ENCODE data around the gene TMEM125.

TMEM125 gene

DNA sequence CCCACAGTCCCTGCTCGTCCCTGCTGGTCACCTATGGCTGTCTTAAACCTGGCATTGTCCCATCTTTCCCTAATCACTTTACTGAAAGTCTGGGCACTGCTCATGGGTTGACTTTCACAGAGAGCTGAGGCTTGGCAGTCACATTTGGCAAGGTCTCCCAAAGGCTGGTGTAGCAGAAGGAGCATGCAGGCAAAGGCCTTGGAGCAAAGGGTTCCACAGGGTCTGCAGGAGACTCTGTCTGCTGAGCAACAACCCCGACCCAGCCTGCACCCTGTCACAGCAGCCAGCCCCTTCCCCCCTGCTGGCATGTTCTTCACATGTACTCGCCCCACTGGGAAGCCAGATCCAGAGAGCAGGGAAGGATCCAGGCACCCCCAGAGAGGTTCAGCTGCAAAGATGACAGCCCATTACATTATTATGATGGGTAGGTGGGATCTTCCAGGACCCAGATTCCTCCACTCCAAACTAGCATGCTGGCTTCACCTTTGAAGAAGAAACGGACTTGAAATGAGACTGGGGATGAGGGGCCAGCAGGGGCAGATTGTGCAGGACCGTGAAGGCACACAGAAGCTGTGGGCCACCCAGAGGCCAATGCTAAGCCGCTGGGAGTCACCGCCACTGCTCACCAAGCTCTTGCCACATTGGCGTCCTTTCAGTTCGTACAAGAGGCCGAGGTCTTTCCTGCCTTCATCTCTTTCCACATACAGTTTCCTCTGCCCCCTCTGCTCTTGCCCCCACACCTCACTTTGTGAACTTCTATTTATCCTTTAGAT, 14.2 kb upstream of the TMEM125 start:
- H3K4me1 Mint-ChIP-seq = no peaks in the 10 kb centered on the region
- H3K27me3 Mint-ChIP-seq = peaks cover 50% of the 10 kb centered on the region
- H3K27ac Mint-ChIP-seq = no peak overlapping the region
- CTCF ChIA-PET = no interaction called here
- H3K36me3 Mint-ChIP-seq = no peaks in the 10 kb centered on the region
- no peak overlapping the region for H3K4me3 Mint-ChIP-seq
- no peak for DNase-seq
- peaks cover 2% of the 10 kb centered on the region for H3K9me3 Mint-ChIP-seq

DNA sequence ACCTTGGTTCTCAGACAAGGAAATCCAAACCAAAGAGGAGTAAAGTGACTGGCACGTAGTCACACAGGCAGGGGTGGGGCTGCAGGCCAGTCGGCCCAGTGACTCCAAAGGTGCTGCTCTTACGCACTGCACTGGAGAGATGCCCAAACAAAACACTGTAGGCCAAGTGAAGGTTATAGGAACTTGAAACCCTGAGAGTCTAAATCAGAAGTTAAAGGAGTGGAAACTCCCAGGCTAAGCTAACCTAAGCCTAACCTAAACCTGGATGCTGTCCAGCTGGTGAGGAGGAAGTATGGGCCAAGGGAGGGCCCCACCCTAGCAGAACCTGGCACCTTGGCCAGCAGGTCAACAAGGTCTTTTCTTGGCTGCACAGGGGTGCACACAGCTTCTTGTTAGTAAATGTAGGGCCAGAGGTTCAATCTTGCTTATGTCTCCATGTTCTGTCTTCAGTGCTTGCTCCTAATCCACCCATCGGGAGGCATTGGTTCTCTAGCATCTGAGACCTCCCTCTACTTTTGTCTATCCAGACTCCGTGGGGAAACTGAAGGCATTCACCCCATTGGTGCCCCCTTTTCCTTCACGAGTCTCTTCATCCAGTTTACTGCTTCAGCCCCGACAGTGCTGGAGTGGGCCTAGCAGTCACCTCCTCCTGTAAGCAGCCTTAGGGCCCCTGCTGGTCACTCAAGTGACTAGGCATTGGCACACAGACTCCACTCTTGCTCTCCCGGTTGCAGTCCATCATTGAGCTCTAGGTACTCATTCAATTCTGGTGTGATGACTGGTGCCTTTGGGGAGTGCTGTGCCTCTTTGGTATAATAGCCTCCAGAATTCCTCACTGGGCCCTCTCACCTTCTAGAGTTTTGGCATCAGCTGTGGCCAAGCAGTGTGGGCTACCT, 12.9 kb upstream of the TMEM125 start:
- no peaks in the 10 kb centered on the region for H3K4me1 Mint-ChIP-seq
- CTCF ChIA-PET = no interaction called here
- peaks cover 2% of the 10 kb centered on the region for H3K9me3 Mint-ChIP-seq
- no peaks in the 10 kb centered on the region for H3K36me3 Mint-ChIP-seq
- no peak overlapping the region for H3K4me3 Mint-ChIP-seq
- peaks cover 44% of the 10 kb centered on the region for H3K27me3 Mint-ChIP-seq
- DNase-seq = no peak
- H3K27ac Mint-ChIP-seq = no peak overlapping the region

DNA sequence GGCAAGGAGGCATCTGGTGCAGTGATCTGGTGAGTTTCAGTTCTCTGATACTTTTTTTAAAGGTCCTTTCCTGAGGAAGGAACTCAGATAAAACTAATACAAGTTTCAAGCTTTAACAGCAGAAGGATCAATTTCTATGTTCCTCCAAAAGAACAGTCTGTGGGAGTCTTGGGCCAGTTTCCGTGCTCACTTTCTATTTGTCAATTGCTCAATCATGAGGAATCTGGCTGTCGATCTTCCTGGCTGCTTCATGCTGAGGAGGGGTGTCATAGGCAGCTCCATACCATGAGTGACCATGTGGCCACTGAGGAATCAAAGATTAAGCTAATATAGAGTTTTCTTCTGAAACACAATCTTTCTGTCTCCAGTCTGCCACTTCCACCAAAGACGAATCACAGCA, 11.4 kb upstream of the TMEM125 start:
- CTCF ChIA-PET = no interaction called here
- Mint-ChIP-seq H3K36me3 (no peaks in the 10 kb centered on the region), H3K4me3 (no peak overlapping the region), H3K9me3 (peaks cover 11% of the 10 kb centered on the region), H3K27ac (no peak overlapping the region), H3K27me3 (peaks cover 37% of the 10 kb centered on the region), H3K4me1 (no peaks in the 10 kb centered on the region)
- no peak for DNase-seq

DNA sequence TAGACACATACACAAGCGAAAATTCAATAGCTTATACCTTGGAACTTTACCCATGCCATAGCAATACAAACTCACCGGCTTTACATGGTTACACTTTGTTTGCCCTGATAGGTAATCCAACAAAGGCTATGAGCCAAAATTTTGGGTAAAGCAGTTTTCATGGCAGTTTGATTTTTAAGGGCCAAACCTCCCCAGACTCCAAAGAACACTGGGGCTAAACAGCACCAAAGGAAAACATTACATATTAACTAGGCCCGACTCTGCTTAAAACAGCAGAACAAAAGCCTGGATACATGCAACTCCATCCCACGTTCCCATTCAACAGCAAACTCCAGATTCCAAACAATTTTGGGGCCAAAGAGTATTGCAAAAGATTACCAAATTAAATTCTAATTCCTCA, 4.4 kb upstream of the TMEM125 start:
- H3K9me3 Mint-ChIP-seq = peaks cover 15% of the 10 kb centered on the region
- no peak overlapping the region for H3K27ac Mint-ChIP-seq
- no peaks in the 10 kb centered on the region for H3K36me3 Mint-ChIP-seq
- H3K27me3 Mint-ChIP-seq = peaks cover 43% of the 10 kb centered on the region
- peaks cover 3% of the 10 kb centered on the region for H3K4me1 Mint-ChIP-seq
- DNase-seq = no peak
- CTCF ChIA-PET = interaction anchor here (0.5 kb wide), 1 partner anchor 39 kb away, joined by 3 read pairs; no protein-coding TSS in a partner anchor
- no peak overlapping the region for H3K4me3 Mint-ChIP-seq

DNA sequence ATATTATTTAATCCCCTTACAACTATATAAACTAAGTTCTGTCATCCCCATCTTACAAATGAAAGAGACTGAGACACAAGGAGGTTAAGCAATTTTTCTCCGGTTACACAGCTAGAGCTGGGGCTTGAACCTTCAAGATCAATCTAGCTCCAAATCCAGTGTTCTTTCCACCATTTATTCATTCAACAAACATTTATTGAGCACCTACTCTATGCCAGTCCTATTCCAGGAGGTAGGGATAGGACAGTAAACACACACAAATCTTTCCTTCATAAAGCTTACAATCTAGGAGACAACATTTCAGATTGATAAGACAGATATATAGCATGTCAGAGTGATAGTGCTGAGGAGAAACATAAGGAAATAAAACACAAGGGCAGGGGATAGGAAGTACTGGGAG, 2.9 kb upstream of the TMEM125 start:
- Mint-ChIP-seq H3K9me3 (peaks cover 15% of the 10 kb centered on the region), H3K27ac (no peak overlapping the region), H3K4me3 (no peak overlapping the region), H3K4me1 (peaks cover 15% of the 10 kb centered on the region), H3K27me3 (peaks cover 58% of the 10 kb centered on the region), H3K36me3 (no peaks in the 10 kb centered on the region)
- no peak for DNase-seq
- CTCF ChIA-PET = interaction anchor here (0.5 to 1.0 kb wide), 2 partner anchors 28 to 1665 kb away, joined by 3 read pairs; no protein-coding TSS in a partner anchor

DNA sequence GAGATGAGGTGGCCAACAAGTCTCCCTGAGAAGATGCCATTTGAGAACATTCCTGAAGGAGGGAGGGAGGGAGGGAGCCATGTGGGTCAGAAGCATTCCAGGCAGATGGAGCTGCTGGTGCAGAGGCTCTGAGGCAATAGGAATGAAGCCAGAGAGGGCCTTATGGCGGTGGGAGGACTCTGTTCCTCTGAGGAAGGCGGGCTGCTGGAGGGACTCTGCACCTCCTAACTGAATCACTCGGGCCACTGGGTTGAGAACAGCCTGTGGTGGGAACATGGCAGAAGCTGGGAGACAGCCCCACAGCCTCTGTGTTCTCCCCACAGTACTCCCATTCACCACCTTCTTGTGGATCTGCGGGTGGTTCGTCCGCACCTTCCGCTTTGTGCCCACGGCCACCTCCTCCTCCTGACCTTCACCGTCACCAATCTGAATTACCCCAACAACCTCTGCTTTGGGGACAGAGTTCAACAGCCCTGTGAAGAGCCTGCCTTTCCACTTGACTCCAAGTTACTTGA, 2.4 kb upstream of the TMEM125 start:
- Mint-ChIP-seq H3K9me3 (peaks cover 13% of the 10 kb centered on the region), H3K36me3 (no peaks in the 10 kb centered on the region), H3K4me1 (peaks cover 15% of the 10 kb centered on the region), H3K27ac (no peak overlapping the region), H3K4me3 (no peak overlapping the region), H3K27me3 (peaks cover 59% of the 10 kb centered on the region)
- CTCF ChIA-PET = interaction anchor here (0.5 to 1.0 kb wide), 2 partner anchors 28 to 1665 kb away, joined by 3 read pairs; no protein-coding TSS in a partner anchor
- no peak for DNase-seq

DNA sequence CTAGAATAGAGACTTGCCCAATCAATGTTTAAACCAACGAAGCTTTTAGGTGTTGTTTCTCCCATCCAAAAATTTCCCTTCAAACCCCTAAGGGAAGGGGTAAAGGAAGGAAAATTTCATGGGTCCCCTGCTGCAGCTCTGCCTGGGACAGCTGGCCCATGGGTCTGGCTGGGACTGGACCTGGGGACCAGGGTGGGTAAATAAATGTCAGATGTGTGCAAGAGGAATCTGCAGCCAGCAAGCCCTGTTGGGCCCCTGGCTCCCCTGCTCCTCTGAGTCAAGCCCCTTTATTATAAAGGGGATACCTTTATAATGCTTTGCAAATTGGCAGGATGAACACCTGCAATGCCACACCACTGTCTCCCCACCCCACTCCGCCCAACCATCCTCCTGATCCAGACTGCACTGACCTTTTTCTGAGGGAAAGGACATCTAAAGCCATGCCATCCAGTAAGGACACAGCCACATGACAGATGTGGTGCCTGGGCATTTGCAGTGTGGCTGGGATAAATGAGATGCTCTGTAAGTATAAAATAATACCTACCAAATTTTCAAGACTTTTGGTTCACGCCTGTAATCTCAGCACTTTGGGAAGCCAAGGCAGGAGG, 1.9 kb upstream of the TMEM125 start:
- CTCF ChIA-PET = interaction anchor here (1.0 kb wide), 2 partner anchors 29 to 86 kb away, joined by 3 read pairs; no protein-coding TSS in a partner anchor
- H3K27ac Mint-ChIP-seq = no peak overlapping the region
- H3K36me3 Mint-ChIP-seq = no peaks in the 10 kb centered on the region
- H3K4me3 Mint-ChIP-seq = no peak overlapping the region
- peaks cover 61% of the 10 kb centered on the region for H3K27me3 Mint-ChIP-seq
- peaks cover 15% of the 10 kb centered on the region for H3K4me1 Mint-ChIP-seq
- no peak for DNase-seq
- H3K9me3 Mint-ChIP-seq = peaks cover 7% of the 10 kb centered on the region

DNA sequence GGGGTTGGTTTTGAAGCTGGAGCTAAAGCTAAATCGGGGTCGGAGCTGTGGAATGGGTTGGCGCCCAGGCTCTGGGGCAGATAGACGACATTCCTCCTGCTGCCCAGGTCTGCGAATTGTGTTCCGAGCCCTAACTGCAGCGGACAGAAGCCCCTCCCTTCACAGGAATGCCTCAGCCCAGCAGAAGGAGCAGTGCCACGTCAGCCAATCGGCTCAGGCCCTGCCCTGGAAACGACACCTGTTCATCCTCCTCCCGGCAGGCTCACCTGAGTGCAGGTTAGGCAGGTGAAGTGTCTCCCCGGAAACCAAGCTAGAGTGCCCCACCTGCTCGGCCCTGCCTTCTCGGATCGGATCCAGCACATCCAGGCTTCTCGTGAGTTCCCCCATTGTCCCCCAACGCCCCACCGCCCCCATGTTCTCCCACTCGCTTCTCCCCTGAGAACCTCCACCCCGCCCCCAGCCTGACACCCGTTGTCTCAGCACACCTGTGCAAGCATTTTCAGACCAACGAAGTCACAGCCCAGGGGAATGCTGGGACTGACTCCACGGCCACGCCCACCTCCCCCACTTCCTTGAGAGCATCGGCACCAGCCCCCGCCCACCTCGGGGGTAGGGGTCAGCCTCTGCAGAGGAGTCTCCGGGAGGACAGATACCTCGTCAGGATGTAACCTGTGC, 775 bp downstream of the TMEM125 start:
- Mint-ChIP-seq H3K27me3 (peaks cover 73% of the 10 kb centered on the region), H3K9me3 (peaks cover 12% of the 10 kb centered on the region), H3K36me3 (peaks cover 14% of the 10 kb centered on the region), H3K4me3 (no peak overlapping the region), H3K27ac (no peak overlapping the region), H3K4me1 (peaks cover 33% of the 10 kb centered on the region)
- CTCF ChIA-PET = no interaction called here
- DNase-seq = peak; percentile 20

DNA sequence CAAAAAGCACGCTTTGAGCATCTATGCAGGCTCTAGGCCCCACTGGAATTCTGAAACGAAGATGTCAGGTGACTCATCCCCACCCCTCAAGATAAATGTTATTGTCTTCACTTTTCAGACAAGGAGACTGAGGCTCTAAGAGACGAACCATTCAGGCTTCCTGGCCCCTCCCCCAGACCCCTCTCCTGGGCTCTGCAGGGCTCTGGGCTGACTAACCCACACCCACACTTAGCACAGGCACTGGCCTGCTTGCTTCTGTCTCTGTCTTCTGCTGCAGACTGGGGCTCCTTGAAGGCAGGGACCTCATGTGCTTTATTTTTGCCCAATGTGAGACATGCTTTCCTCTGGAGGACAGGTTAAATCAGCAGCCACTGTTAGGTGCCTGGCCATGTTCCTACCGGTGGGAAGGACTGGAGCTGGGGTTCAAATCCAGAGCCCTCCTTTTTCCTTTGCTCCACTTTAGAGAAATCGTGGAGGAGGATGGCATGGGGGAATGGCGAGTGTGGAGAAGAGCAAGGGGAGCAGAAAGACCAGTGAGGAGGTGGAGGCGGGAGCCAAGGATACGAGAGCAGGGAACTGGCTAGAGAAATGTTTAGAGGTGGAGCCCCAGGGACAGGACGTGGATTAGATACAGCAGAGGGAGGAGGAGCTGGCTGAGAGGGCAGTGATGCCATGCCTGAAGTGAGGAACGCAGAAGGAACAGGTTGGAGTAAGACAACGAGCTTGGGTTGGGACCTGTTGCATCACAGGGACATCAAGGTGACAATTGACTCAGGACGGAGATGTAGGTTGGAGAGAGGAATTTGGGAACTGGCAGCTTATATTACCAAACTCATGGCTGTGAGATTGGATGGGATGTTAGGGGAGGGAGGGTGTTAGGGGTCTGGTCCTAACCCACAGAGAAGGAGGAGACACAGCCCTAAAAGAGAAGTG, 1.7 kb downstream of the TMEM125 start:
- Mint-ChIP-seq H3K27me3 (peaks cover 68% of the 10 kb centered on the region), H3K36me3 (peaks cover 14% of the 10 kb centered on the region), H3K9me3 (peaks cover 12% of the 10 kb centered on the region), H3K27ac (peak overlapping the region; percentile 9), H3K4me3 (no peak overlapping the region), H3K4me1 (peaks cover 38% of the 10 kb centered on the region)
- CTCF ChIA-PET = no interaction called here
- DNase-seq = no peak

DNA sequence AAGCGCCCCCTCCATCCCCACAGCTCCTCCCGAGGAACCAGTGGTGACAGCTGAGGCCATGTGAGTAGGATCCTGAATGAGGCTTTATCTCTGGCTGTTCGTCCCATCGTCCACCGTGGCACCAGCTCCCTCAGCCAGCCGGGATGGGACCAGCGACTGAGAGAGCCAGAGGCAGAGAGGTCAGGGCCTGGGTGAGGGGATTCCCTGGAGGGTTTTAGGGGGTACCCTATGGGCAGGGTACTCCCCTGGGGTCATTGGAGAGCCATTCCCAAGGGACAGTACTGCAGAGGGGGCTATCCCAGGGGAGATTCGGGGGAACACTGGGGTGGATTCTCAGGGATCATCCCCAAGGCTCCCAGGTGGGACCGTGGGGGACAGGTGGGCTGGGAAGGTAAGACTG, 2.4 kb downstream of the TMEM125 start:
- Mint-ChIP-seq H3K4me1 (peaks cover 39% of the 10 kb centered on the region), H3K4me3 (no peak overlapping the region), H3K27ac (peak overlapping the region; percentile 37), H3K36me3 (peaks cover 14% of the 10 kb centered on the region), H3K9me3 (peaks cover 12% of the 10 kb centered on the region), H3K27me3 (peaks cover 73% of the 10 kb centered on the region)
- CTCF ChIA-PET = interaction anchor here (1.0 kb wide), 1 partner anchor 23 kb away, joined by 3 read pairs; no protein-coding TSS in a partner anchor
- no peak for DNase-seq

DNA sequence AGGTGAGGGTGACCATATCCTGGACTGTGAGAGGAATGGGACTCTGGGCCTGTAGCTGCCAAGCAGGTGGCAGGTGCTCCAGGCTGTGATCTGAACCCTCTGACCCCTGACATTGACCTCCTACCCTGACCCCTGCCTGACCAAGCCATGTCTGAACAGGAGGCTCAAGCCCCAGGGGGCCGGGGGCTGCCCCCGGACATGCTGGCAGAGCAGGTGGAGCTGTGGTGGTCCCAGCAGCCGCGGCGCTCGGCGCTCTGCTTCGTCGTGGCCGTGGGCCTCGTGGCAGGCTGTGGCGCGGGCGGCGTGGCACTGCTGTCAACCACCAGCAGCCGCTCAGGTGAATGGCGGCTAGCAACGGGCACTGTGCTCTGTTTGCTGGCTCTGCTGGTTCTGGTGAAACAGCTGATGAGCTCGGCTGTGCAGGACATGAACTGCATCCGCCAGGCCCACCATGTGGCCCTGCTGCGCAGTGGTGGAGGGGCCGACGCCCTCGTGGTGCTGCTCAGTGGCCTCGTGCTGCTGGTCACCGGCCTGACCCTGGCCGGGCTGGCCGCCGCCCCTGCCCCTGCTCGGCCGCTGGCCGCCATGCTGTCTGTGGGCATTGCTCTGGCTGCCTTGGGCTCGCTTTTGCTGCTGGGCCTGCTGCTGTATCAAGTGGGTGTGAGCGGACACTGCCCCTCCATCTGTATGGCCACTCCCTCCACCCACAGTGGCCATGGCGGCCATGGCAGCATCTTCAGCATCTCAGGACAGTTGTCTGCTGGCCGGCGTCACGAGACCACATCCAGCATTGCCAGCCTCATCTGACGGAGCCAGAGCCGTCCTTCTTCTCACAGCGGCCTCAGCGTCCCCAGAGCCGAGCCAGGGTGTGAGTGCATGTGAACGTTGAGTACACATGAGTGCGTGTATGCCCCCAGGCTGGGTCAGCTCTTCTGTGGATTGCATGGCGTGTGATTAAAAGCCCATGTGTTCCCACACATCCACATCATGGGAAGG, 3.1 kb downstream of the TMEM125 start:
- DNase-seq = no peak
- CTCF ChIA-PET = interaction anchor here (1.0 kb wide), 1 partner anchor 22 kb away, joined by 3 read pairs; no protein-coding TSS in a partner anchor
- peaks cover 14% of the 10 kb centered on the region for H3K36me3 Mint-ChIP-seq
- H3K27ac Mint-ChIP-seq = no peak overlapping the region
- H3K4me3 Mint-ChIP-seq = no peak overlapping the region
- peaks cover 12% of the 10 kb centered on the region for H3K9me3 Mint-ChIP-seq
- peaks cover 71% of the 10 kb centered on the region for H3K27me3 Mint-ChIP-seq
- peaks cover 39% of the 10 kb centered on the region for H3K4me1 Mint-ChIP-seq

DNA sequence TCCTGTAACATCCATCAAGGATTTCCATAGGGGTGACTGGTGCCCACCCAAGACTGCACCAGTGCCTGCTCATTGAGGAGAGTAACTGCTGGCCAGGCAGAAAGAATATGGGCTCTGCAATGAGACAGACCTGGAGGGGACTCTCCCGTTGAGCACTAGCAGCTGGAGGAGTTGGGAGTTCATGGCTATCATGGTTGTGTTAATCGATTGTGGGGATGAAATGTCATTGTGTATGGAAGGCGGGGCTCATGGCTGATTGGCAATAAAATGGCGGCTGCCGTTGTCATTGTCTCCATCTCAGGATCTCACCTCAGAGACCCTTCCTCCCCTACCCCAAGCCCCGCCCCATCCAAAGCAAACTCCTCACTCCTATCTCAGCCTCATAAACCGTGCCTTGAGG, 3.9 kb downstream of the TMEM125 start:
- CTCF ChIA-PET = no interaction called here
- DNase-seq = no peak
- H3K4me3 Mint-ChIP-seq = no peak overlapping the region
- H3K27me3 Mint-ChIP-seq = peaks cover 64% of the 10 kb centered on the region
- H3K9me3 Mint-ChIP-seq = peaks cover 12% of the 10 kb centered on the region
- peaks cover 14% of the 10 kb centered on the region for H3K36me3 Mint-ChIP-seq
- H3K4me1 Mint-ChIP-seq = peaks cover 39% of the 10 kb centered on the region
- H3K27ac Mint-ChIP-seq = peak overlapping the region; percentile 83
